ENCODE measurements around the gene TRPM4. TPM values are rescaled to one million over a fixed set of nuclear protein-coding genes. Genes with fewer than 3 reads are reported as not detected.

Gene TRPM4
- 21.0 and 24.3 TPM in 2 replicates for polyA plus RNA-seq (2013)

DNA sequence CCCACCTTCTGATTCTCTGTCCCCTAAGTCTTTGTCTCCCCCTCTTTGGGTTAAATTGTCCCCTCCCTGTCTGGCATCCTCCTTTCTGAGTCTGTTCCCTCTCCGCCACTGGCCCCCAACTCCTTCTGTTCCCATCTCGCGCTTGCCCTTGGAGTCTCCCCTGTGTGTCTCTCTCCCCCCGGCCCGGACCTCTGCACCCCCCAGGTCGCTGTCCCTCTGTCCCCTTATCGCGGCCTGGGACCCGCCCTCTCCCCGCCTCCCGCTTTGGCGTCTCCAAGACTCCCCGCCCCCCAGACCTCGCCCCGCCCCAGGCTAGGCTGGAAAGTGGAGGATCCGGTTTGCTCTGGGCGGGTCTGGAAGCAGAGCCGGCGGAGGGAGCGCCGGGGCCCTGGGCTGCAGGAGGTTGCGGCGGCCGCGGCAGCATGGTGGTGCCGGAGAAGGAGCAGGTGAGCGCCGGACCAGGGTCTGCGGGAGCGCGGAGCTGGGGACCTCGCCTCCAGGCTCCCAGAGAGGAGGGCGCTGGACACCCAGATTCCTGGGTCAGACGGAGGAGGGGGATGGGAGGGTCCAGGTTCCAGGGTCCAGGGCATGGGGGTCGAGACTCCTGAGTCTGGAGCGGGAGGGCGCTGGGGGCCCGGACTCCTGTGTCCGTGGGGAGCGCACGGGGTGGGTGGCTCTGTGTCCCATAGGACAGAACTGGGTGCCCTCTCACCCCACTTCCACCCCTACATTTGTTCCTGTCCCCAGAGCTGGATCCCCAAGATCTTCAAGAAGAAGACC is at the start of gene TRPM4:
TSS of gene TRPM4 (plus strand) at position 348 of the 780 bp plus-strand sequence. CDS start at position 423, 75 bp downstream.
- peak; percentile 89 to 94 for DNase-seq
- Histone ChIP-seq H2BK120ac (ENCODE audit: insufficient read depth, low read length, poor library complexity) (peak within 1 kb of the TSS; percentile 85), H4K12ac (ENCODE audit: low read depth, low read length) (peak within 1 kb of the TSS; percentile 71), H3K23ac (ENCODE audit: low read length) (no peak within 1 kb of the TSS), H2AFZ (ENCODE audit: insufficient read depth, low read length, poor library complexity) (peak within 1 kb of the TSS; percentile 92), H3K4me1 (ENCODE audit: control insufficient read depth in 1 of 2, insufficient read depth in 2 of 2, low read length in 2 of 2) (peaks cover 8% of the 10 kb centered on the region in 2 experiments), H3K27me3 (ENCODE audit: insufficient read depth, low read length) (no peaks in the 10 kb centered on the region), H3K18ac (ENCODE audit: low read length) (peak within 1 kb of the TSS; percentile 92), H2BK5ac (ENCODE audit: low read depth, low read length, poor library complexity) (peak within 1 kb of the TSS; percentile 87), H4K8ac (ENCODE audit: low read depth, low read length) (peak within 1 kb of the TSS; percentile 88), H3K36me3 (ENCODE audit: control insufficient read depth in 1 of 2, insufficient read depth in 2 of 2, low read length in 2 of 2) (no peaks in the 10 kb centered on the region), H3K79me1 (ENCODE audit: low read length) (peaks cover 10% of the 10 kb centered on the region), H3K4me2 (ENCODE audit: low read length) (peak within 1 kb of the TSS; percentile 76), H3K9ac (ENCODE audit: low read length) (peak within 1 kb of the TSS; percentile 55), H3K4me3 (ENCODE audit: low read depth, low read length) (peak within 1 kb of the TSS; percentile 78), H3K79me2 (ENCODE audit: control insufficient read depth, insufficient read depth, low read length, poor library complexity) (peaks cover 6% of the 10 kb centered on the region), H3K14ac (ENCODE audit: low read length) (peak within 1 kb of the TSS; percentile 91), H3K4ac (ENCODE audit: low read depth, low read length) (peak within 1 kb of the TSS; percentile 68), H4K91ac (ENCODE audit: low read depth, low read length) (peak within 1 kb of the TSS; percentile 94), H3K9me3 (ENCODE audit: insufficient read depth, low read depth, low read length) (peaks cover 4% of the 10 kb centered on the region), H2AK5ac (ENCODE audit: low read length) (peak within 1 kb of the TSS; percentile 61), H3K27ac (ENCODE audit: low read depth, low read length) (peak within 1 kb of the TSS; percentile 47), H2BK12ac (ENCODE audit: low read length) (peak within 1 kb of the TSS; percentile 84)
- no CpG with 5 or more reads among the region's 41 CpGs for WGBS (ENCODE audit: extremely low coverage, insufficient coverage, insufficient read length)

DNA sequence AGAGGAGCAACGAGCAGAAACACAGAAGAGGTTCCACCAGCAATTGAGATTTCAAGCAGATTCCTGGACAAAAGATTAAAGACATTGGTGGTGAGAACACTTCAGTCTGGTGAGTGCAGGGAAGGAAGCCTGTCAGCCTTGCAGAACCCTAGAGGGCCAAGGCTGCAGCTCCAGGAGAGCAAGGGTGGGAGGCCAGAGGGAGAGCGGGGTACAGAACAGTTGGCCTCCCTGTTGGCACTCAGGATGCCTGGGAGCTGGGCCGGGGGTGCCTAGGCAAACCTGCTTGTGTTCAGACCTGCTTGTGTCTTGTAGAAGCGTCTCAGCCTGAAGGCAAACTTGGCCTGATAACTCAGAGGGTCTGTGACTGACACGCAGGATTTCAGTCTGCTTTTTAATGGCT is 48.5 kb upstream of the TRPM4 start:
- H3K36me3 ChIP-seq (ENCODE audit: control insufficient read depth in 1 of 2, insufficient read depth in 2 of 2, low read length in 2 of 2): peaks cover 54 to 56% of the 10 kb centered on the region in 2 experiments

DNA sequence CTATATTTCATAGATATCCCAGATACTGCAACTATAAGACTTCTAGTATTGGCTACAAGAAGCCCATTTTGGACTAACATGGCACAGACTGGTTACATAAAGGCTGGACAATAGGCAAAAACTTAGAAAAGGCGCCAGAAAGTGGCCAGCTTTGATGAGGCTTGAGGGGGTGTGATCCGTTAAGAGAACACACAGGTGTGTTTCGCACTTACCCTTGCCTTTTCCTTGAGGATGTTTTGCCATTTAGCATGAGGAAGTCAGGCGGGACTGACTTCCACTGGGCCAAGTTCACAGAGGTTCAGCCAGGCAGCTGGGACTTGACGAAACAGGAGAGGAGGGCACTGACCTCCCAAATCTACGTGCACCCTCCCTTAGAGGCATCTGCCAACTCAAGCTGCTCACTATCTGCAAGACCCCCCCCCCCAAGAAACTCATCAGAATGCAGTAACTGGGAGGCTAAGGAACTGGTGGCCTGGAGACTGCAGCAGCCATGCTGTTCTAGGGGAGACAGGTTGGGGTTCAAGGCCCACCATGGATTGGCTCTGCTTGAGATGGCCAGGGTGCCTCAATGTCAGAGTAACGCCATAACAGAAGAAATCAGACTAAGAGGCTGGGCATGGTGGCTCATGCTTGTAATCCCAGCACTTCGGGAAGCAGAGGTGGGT is 47.9 kb upstream of the TRPM4 start:
- Histone ChIP-seq H3K23ac (ENCODE audit: low read length) (no peak overlapping the region), H4K12ac (ENCODE audit: low read depth, low read length) (no peak overlapping the region), H2BK12ac (ENCODE audit: low read length) (no peak overlapping the region), H3K4ac (ENCODE audit: low read depth, low read length) (no peak overlapping the region), H4K91ac (ENCODE audit: low read depth, low read length) (no peak overlapping the region), H3K27me3 (ENCODE audit: insufficient read depth, low read length) (no peaks in the 10 kb centered on the region), H3K14ac (ENCODE audit: low read length) (no peak overlapping the region), H3K79me1 (ENCODE audit: low read length) (peaks cover 3% of the 10 kb centered on the region), H2BK5ac (ENCODE audit: low read depth, low read length, poor library complexity) (no peak overlapping the region), H3K9ac (ENCODE audit: low read length) (no peak overlapping the region), H2AFZ (ENCODE audit: insufficient read depth, low read length, poor library complexity) (no peak overlapping the region), H3K79me2 (ENCODE audit: control insufficient read depth, insufficient read depth, low read length, poor library complexity) (peaks cover 2% of the 10 kb centered on the region), H3K4me3 (ENCODE audit: low read depth, low read length) (peak overlapping the region; percentile 14), H3K18ac (ENCODE audit: low read length) (no peak overlapping the region), H3K4me1 (ENCODE audit: control insufficient read depth in 1 of 2, insufficient read depth in 2 of 2, low read length in 2 of 2) (peaks cover 5% of the 10 kb centered on the region in 2 experiments), H2BK120ac (ENCODE audit: insufficient read depth, low read length, poor library complexity) (no peak overlapping the region), H3K27ac (ENCODE audit: low read depth, low read length) (no peak overlapping the region), H2AK5ac (ENCODE audit: low read length) (no peak overlapping the region), H3K9me3 (ENCODE audit: insufficient read depth, low read depth, low read length) (peaks cover 3% of the 10 kb centered on the region), H4K8ac (ENCODE audit: low read depth, low read length) (no peak overlapping the region), H3K4me2 (ENCODE audit: low read length) (no peak overlapping the region), H3K36me3 (ENCODE audit: control insufficient read depth in 1 of 2, insufficient read depth in 2 of 2, low read length in 2 of 2) (peaks cover 48 to 49% of the 10 kb centered on the region in 2 experiments)
- DNase-seq: no peak
- no CpG with 5 or more reads among the region's 8 CpGs for WGBS (ENCODE audit: extremely low coverage, insufficient coverage, insufficient read length)

More for the DNA sequence above, 48.5 kb upstream of the TRPM4 start:
- H4K8ac ChIP-seq (ENCODE audit: low read depth, low read length): no peak overlapping the region
- H2BK12ac ChIP-seq (ENCODE audit: low read length): no peak overlapping the region
- H3K9me3 ChIP-seq (ENCODE audit: insufficient read depth, low read depth, low read length): peaks cover 3% of the 10 kb centered on the region
- no peak overlapping the region for H3K4ac ChIP-seq (ENCODE audit: low read depth, low read length)
- no peak overlapping the region for H3K4me2 ChIP-seq (ENCODE audit: low read length)
- no peak overlapping the region for H3K4me3 ChIP-seq (ENCODE audit: low read depth, low read length)
- H3K23ac ChIP-seq (ENCODE audit: low read length): no peak overlapping the region
- no peak overlapping the region for H3K9ac ChIP-seq (ENCODE audit: low read length)
- H3K14ac ChIP-seq (ENCODE audit: low read length): no peak overlapping the region
- no peak overlapping the region for H4K12ac ChIP-seq (ENCODE audit: low read depth, low read length)
- H2BK5ac ChIP-seq (ENCODE audit: low read depth, low read length, poor library complexity): no peak overlapping the region
- H3K79me1 ChIP-seq (ENCODE audit: low read length): no peaks in the 10 kb centered on the region
- H2AFZ ChIP-seq (ENCODE audit: insufficient read depth, low read length, poor library complexity): no peak overlapping the region
- H3K18ac ChIP-seq (ENCODE audit: low read length): no peak overlapping the region
- H4K91ac ChIP-seq (ENCODE audit: low read depth, low read length): no peak overlapping the region
- H3K27ac ChIP-seq (ENCODE audit: low read depth, low read length): peak overlapping the region; percentile 16
- no peak overlapping the region for H2AK5ac ChIP-seq (ENCODE audit: low read length)
- peaks cover 5% of the 10 kb centered on the region in 2 experiments for H3K4me1 ChIP-seq (ENCODE audit: control insufficient read depth in 1 of 2, insufficient read depth in 2 of 2, low read length in 2 of 2)
- no peak for DNase-seq
- H3K27me3 ChIP-seq (ENCODE audit: insufficient read depth, low read length): no peaks in the 10 kb centered on the region
- no peaks in the 10 kb centered on the region for H3K79me2 ChIP-seq (ENCODE audit: control insufficient read depth, insufficient read depth, low read length, poor library complexity)
- H2BK120ac ChIP-seq (ENCODE audit: insufficient read depth, low read length, poor library complexity): no peak overlapping the region
- no CpG with 5 or more reads among the region's 5 CpGs for WGBS (ENCODE audit: extremely low coverage, insufficient coverage, insufficient read length)

DNA sequence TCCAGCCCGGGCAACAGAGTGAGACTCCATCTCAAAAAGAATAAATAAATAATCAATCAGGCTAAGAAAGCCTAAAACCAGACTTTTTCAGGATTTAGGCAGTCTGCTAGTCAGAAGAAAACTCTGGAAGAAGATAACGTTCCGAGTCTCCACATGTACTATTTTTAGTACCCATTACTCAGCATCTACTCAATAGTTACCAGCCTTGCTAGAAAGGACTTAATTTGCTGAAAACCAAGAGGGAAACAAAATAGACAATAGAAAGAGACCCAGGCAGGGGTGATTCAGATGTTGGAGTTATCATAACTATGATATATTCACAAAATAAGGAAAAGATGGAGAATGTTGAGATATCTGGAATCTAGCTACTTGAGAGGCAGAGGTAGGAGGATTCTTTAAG is 47.0 kb upstream of the TRPM4 start:
- Histone ChIP-seq H4K12ac (ENCODE audit: low read depth, low read length) (no peak overlapping the region), H3K4ac (ENCODE audit: low read depth, low read length) (no peak overlapping the region), H2AFZ (ENCODE audit: insufficient read depth, low read length, poor library complexity) (no peak overlapping the region), H2BK5ac (ENCODE audit: low read depth, low read length, poor library complexity) (no peak overlapping the region), H3K18ac (ENCODE audit: low read length) (no peak overlapping the region), H3K4me2 (ENCODE audit: low read length) (no peak overlapping the region), H3K79me2 (ENCODE audit: control insufficient read depth, insufficient read depth, low read length, poor library complexity) (peaks cover 5% of the 10 kb centered on the region), H3K14ac (ENCODE audit: low read length) (no peak overlapping the region), H3K9ac (ENCODE audit: low read length) (no peak overlapping the region), H3K9me3 (ENCODE audit: insufficient read depth, low read depth, low read length) (peaks cover 3% of the 10 kb centered on the region), H3K4me3 (ENCODE audit: low read depth, low read length) (no peak overlapping the region), H3K36me3 (ENCODE audit: control insufficient read depth in 1 of 2, insufficient read depth in 2 of 2, low read length in 2 of 2) (peaks cover 41% of the 10 kb centered on the region in 2 experiments), H2BK120ac (ENCODE audit: insufficient read depth, low read length, poor library complexity) (no peak overlapping the region), H3K23ac (ENCODE audit: low read length) (no peak overlapping the region), H2AK5ac (ENCODE audit: low read length) (no peak overlapping the region), H3K4me1 (ENCODE audit: control insufficient read depth in 1 of 2, insufficient read depth in 2 of 2, low read length in 2 of 2) (peaks cover 5 to 9% of the 10 kb centered on the region in 2 experiments), H3K27ac (ENCODE audit: low read depth, low read length) (no peak overlapping the region), H3K27me3 (ENCODE audit: insufficient read depth, low read length) (no peaks in the 10 kb centered on the region), H3K79me1 (ENCODE audit: low read length) (peaks cover 8% of the 10 kb centered on the region), H2BK12ac (ENCODE audit: low read length) (no peak overlapping the region), H4K8ac (ENCODE audit: low read depth, low read length) (no peak overlapping the region), H4K91ac (ENCODE audit: low read depth, low read length) (no peak overlapping the region)
- DNase-seq: no peak
- no CpG with 5 or more reads among the region's 3 CpGs for WGBS (ENCODE audit: extremely low coverage, insufficient coverage, insufficient read length)

Data from trophoblast cell (in vitro differentiated cells and primary cell).